ENCODE results near the gene CAPN14.

Gene CAPN14

GRCh38 chr2:31205613-31206012 is 11.7 kb downstream of the CAPN14 start:
- Histone ChIP-seq H2BK12ac (ENCODE audit: low read length in 2 of 2) (no peak overlapping the region), H3K4me2 (ENCODE audit: low read length, poor library complexity, severe bottlenecking) (no peak overlapping the region), H3K27ac (ENCODE audit: low read length, poor library complexity, severe bottlenecking) (no peak overlapping the region), H3K36me3 (ENCODE audit: control insufficient read depth in 1 of 2, insufficient read depth in 2 of 2, low read depth in 1 of 2, low read length in 2 of 2) (peaks cover 0 to 4% of the 10 kb centered on the region in 2 experiments), H2AFZ (ENCODE audit: low read depth, low read length) (no peak overlapping the region), H2BK15ac (ENCODE audit: low read depth, poor library complexity, severe bottlenecking) (no peak overlapping the region), H4K91ac (ENCODE audit: low read length) (no peak overlapping the region), H2BK120ac (ENCODE audit: low read depth, low read length) (no peak overlapping the region), H3K14ac (ENCODE audit: low read length in 2 of 2) (no peak overlapping the region), H3K23ac (ENCODE audit: low read length in 2 of 2) (no peak overlapping the region), H3K79me1 (replicated peaks; ENCODE audit: low read length, poor library complexity, severe bottlenecking) (no peaks in the 10 kb centered on the region), H3K9ac (ENCODE audit: low read length) (no peak overlapping the region), H2BK5ac (ENCODE audit: low read depth, low read length, poor library complexity, severe bottlenecking) (no peak overlapping the region), H3K4ac (ENCODE audit: low read depth in 1 of 2, low read length in 2 of 2) (no peak overlapping the region), H2AK5ac (ENCODE audit: low read length, severe bottlenecking) (no peak overlapping the region), H3K4me1 (ENCODE audit: control insufficient read depth, insufficient read depth, low read depth, low read length) (peaks cover 3% of the 10 kb centered on the region), H3K27me3 (ENCODE audit: control insufficient read depth in 1 of 2, insufficient read depth in 1 of 2, low read length in 2 of 2) (peaks cover 21 to 41% of the 10 kb centered on the region in 2 experiments), H3K4me3 (ENCODE audit: insufficient read depth in 1 of 2, low read depth in 1 of 2, low read length in 2 of 2) (no peak overlapping the region), H3K18ac (ENCODE audit: low read depth in 1 of 2, low read length in 2 of 2) (no peak overlapping the region), H3K9me3 (ENCODE audit: control insufficient read depth, low read length) (no peaks in the 10 kb centered on the region), H4K8ac (ENCODE audit: low read length) (no peak overlapping the region)
- whole genome bisulfite sequencing = 95% methylated on average over 1 of the region's 3 CpGs
- no peak for DNase-seq

- no peak overlapping the region for H2BK15ac ChIP-seq (ENCODE audit: low read depth, poor library complexity, severe bottlenecking)
- no peak overlapping the region for H4K8ac ChIP-seq (ENCODE audit: low read length)
- no peaks in the 10 kb centered on the region for H3K9me3 ChIP-seq (ENCODE audit: control insufficient read depth, low read length)
- H4K91ac ChIP-seq (ENCODE audit: low read length) = no peak overlapping the region
- no peak overlapping the region for H2AFZ ChIP-seq (ENCODE audit: low read depth, low read length)
- no peak overlapping the region for H3K9ac ChIP-seq (ENCODE audit: low read length)
- no peak overlapping the region for H3K4me2 ChIP-seq (ENCODE audit: low read length, poor library complexity, severe bottlenecking)
- no peak overlapping the region for H3K4ac ChIP-seq (ENCODE audit: low read depth in 1 of 2, low read length in 2 of 2)
- WGBS = 94% methylated on average over 9 of the region's 9 CpGs
- H2BK120ac ChIP-seq (ENCODE audit: low read depth, low read length) = no peak overlapping the region
- H3K14ac ChIP-seq (ENCODE audit: low read length in 2 of 2) = no peak overlapping the region
- DNase-seq = no peak
- peaks cover 21 to 41% of the 10 kb centered on the region in 2 experiments for H3K27me3 ChIP-seq (ENCODE audit: control insufficient read depth in 1 of 2, insufficient read depth in 1 of 2, low read length in 2 of 2)
- no peak overlapping the region for H2AK5ac ChIP-seq (ENCODE audit: low read length, severe bottlenecking)
- no peaks in the 10 kb centered on the region for H3K79me1 ChIP-seq (replicated peaks; ENCODE audit: low read length, poor library complexity, severe bottlenecking)
- peaks cover 0 to 4% of the 10 kb centered on the region in 2 experiments for H3K36me3 ChIP-seq (ENCODE audit: control insufficient read depth in 1 of 2, insufficient read depth in 2 of 2, low read depth in 1 of 2, low read length in 2 of 2)
- H3K4me1 ChIP-seq (ENCODE audit: control insufficient read depth, insufficient read depth, low read depth, low read length) = peaks cover 3% of the 10 kb centered on the region
- no peak overlapping the region for H3K23ac ChIP-seq (ENCODE audit: low read length in 2 of 2)
- H2BK5ac ChIP-seq (ENCODE audit: low read depth, low read length, poor library complexity, severe bottlenecking) = no peak overlapping the region
- no peak overlapping the region for H3K18ac ChIP-seq (ENCODE audit: low read depth in 1 of 2, low read length in 2 of 2)
- H3K4me3 ChIP-seq (ENCODE audit: insufficient read depth in 1 of 2, low read depth in 1 of 2, low read length in 2 of 2) = no peak overlapping the region
- no peak overlapping the region for H2BK12ac ChIP-seq (ENCODE audit: low read length in 2 of 2)
- H3K27ac ChIP-seq (ENCODE audit: low read length, poor library complexity, severe bottlenecking) = no peak overlapping the region
These were observed 12.1 kb downstream of the CAPN14 start for GRCh38 chr2:31205186-31205585.

GRCh38 chr2:31204783-31205182 is 12.5 kb downstream of the CAPN14 start:
- no peak overlapping the region for H3K23ac ChIP-seq (ENCODE audit: low read length in 2 of 2)
- H4K8ac ChIP-seq (ENCODE audit: low read length) = no peak overlapping the region
- no peak overlapping the region for H2BK12ac ChIP-seq (ENCODE audit: low read length in 2 of 2)
- H2AK5ac ChIP-seq (ENCODE audit: low read length, severe bottlenecking) = no peak overlapping the region
- H3K18ac ChIP-seq (ENCODE audit: low read depth in 1 of 2, low read length in 2 of 2) = no peak overlapping the region
- H3K4ac ChIP-seq (ENCODE audit: low read depth in 1 of 2, low read length in 2 of 2) = no peak overlapping the region
- no peak overlapping the region for H2AFZ ChIP-seq (ENCODE audit: low read depth, low read length)
- peaks cover 3% of the 10 kb centered on the region for H3K4me1 ChIP-seq (ENCODE audit: control insufficient read depth, insufficient read depth, low read depth, low read length)
- H2BK5ac ChIP-seq (ENCODE audit: low read depth, low read length, poor library complexity, severe bottlenecking) = no peak overlapping the region
- 84% methylated on average over 6 of the region's 6 CpGs for WGBS
- H3K4me3 ChIP-seq (ENCODE audit: insufficient read depth in 1 of 2, low read depth in 1 of 2, low read length in 2 of 2) = no peak overlapping the region
- H3K14ac ChIP-seq (ENCODE audit: low read length in 2 of 2) = no peak overlapping the region
- H2BK120ac ChIP-seq (ENCODE audit: low read depth, low read length) = no peak overlapping the region
- no peaks in the 10 kb centered on the region for H3K9me3 ChIP-seq (ENCODE audit: control insufficient read depth, low read length)
- DNase-seq = no peak
- no peak overlapping the region for H2BK15ac ChIP-seq (ENCODE audit: low read depth, poor library complexity, severe bottlenecking)
- H3K79me1 ChIP-seq (replicated peaks; ENCODE audit: low read length, poor library complexity, severe bottlenecking) = no peaks in the 10 kb centered on the region
- H3K27ac ChIP-seq (ENCODE audit: low read length, poor library complexity, severe bottlenecking) = no peak overlapping the region
- H3K9ac ChIP-seq (ENCODE audit: low read length) = no peak overlapping the region
- peaks cover 21 to 41% of the 10 kb centered on the region in 2 experiments for H3K27me3 ChIP-seq (ENCODE audit: control insufficient read depth in 1 of 2, insufficient read depth in 1 of 2, low read length in 2 of 2)
- H3K36me3 ChIP-seq (ENCODE audit: control insufficient read depth in 1 of 2, insufficient read depth in 2 of 2, low read depth in 1 of 2, low read length in 2 of 2) = peaks cover 0 to 4% of the 10 kb centered on the region in 2 experiments
- H3K4me2 ChIP-seq (ENCODE audit: low read length, poor library complexity, severe bottlenecking) = no peak overlapping the region
- H4K91ac ChIP-seq (ENCODE audit: low read length) = no peak overlapping the region

- Histone ChIP-seq H3K27me3 (ENCODE audit: control insufficient read depth in 1 of 2, insufficient read depth in 1 of 2, low read length in 2 of 2) (peaks cover 21 to 41% of the 10 kb centered on the region in 2 experiments), H3K14ac (ENCODE audit: low read length in 2 of 2) (no peak overlapping the region), H2BK5ac (ENCODE audit: low read depth, low read length, poor library complexity, severe bottlenecking) (no peak overlapping the region), H3K36me3 (ENCODE audit: control insufficient read depth in 1 of 2, insufficient read depth in 2 of 2, low read depth in 1 of 2, low read length in 2 of 2) (peaks cover 0 to 4% of the 10 kb centered on the region in 2 experiments), H3K23ac (ENCODE audit: low read length in 2 of 2) (no peak overlapping the region), H4K8ac (ENCODE audit: low read length) (no peak overlapping the region), H2BK12ac (ENCODE audit: low read length in 2 of 2) (no peak overlapping the region), H3K18ac (ENCODE audit: low read depth in 1 of 2, low read length in 2 of 2) (no peak overlapping the region), H3K79me1 (replicated peaks; ENCODE audit: low read length, poor library complexity, severe bottlenecking) (no peaks in the 10 kb centered on the region), H3K4me1 (ENCODE audit: control insufficient read depth, insufficient read depth, low read depth, low read length) (peaks cover 3% of the 10 kb centered on the region), H2BK120ac (ENCODE audit: low read depth, low read length) (no peak overlapping the region), H4K91ac (ENCODE audit: low read length) (no peak overlapping the region), H3K4me3 (ENCODE audit: insufficient read depth in 1 of 2, low read depth in 1 of 2, low read length in 2 of 2) (no peak overlapping the region), H3K9ac (ENCODE audit: low read length) (no peak overlapping the region), H3K4me2 (ENCODE audit: low read length, poor library complexity, severe bottlenecking) (no peak overlapping the region), H2AFZ (ENCODE audit: low read depth, low read length) (no peak overlapping the region), H3K9me3 (ENCODE audit: control insufficient read depth, low read length) (no peaks in the 10 kb centered on the region), H3K4ac (ENCODE audit: low read depth in 1 of 2, low read length in 2 of 2) (no peak overlapping the region), H2AK5ac (ENCODE audit: low read length, severe bottlenecking) (no peak overlapping the region), H3K27ac (ENCODE audit: low read length, poor library complexity, severe bottlenecking) (no peak overlapping the region), H2BK15ac (ENCODE audit: low read depth, poor library complexity, severe bottlenecking) (no peak overlapping the region)
- no peak for DNase-seq
These were observed 13.4 kb downstream of the CAPN14 start for GRCh38 chr2:31203916-31204315.

Measured in mesenchymal stem cell (in vitro differentiated cells and primary cell).